Breast epithelium (tissue), 4 donors: ENCODE data around the gene GYS2. TPM values are rescaled to one million over a fixed set of nuclear protein-coding genes. Genes with fewer than 3 reads are reported as not detected.

ENCODE experiments used
- DNase-seq, 2 donors: peaks; one replicate each; pipeline ENCODE4 v3.0.0-alpha.2; 2019; ENCODE audit warnings: low spot score in 2 of 2
- H3K27ac ChIP-seq, 2 donors: fragments of 200-600 bp; sonication (generic) in 1 of 2; one replicate each; pipeline ENCODE4 v1.5.1; 2016 to 2019; ENCODE audit warnings: mild to moderate bottlenecking in 1 of 2
- H3K27me3 ChIP-seq, 2 donors: fragments of 200-600 bp; sonication (generic) in 1 of 2; one replicate each; pipeline versions ENCODE4 v1.5.1 to v1.6.0; 2017 to 2019; ENCODE audit warnings: control low read depth in 1 of 2, mild to moderate bottlenecking in 1 of 2
- H3K36me3 ChIP-seq: fragments of 200-600 bp; one replicate; pipeline ENCODE4 v1.5.1; 2019
- H3K4me1 ChIP-seq, 2 donors: fragments of 200-600 bp; sonication (generic); one replicate each; pipeline ENCODE4 v1.5.1; 2016 to 2019; ENCODE audit warnings: control low read depth in 1 of 2
- H3K4me3 ChIP-seq, 3 donors: fragments of 200-600 bp; sonication (generic); 1 replicate in 2 of 3; 2 replicates in 1 of 3; pipeline ENCODE4 v1.5.1; 2016 to 2019; ENCODE audit warnings: mild to moderate bottlenecking in 3 of 3, moderate library complexity in 2 of 3
- H3K9me3 ChIP-seq, 2 donors: fragments of 200-600 bp; sonication (generic) in 1 of 2; one replicate each; pipeline ENCODE4 v1.5.1; 2016 to 2019; ENCODE audit warnings: control low read depth in 1 of 2
- CTCF ChIP-seq, 3 donors: fragments of 450-650 bp; IDR thresholded peaks; one replicate each; pipeline ENCODE4 v1.5.1; 2016 to 2017; ENCODE audit warnings: antibody characterized with exemption in 3 of 3, mild to moderate bottlenecking in 3 of 3, moderate library complexity in 3 of 3
- POLR2A ChIP-seq: fragments of 450-650 bp; IDR thresholded peaks from one replicate; pipeline ENCODE4 v1.6.1; 2016; ENCODE audit warnings: antibody characterized with exemption, mild to moderate bottlenecking, moderate library complexity
- POLR2AphosphoS5 ChIP-seq, 3 donors: sonication (generic); formaldehyde crosslinking; IDR thresholded peaks; one replicate each; pipeline ENCODE4 v1.6.1; 2017; ENCODE audit warnings: antibody characterized with exemption in 3 of 3
- intact Hi-C: fragments of 100-400 bp; cut with DNase I; formaldehyde crosslinking; loops from one replicate; pipeline ENCODE4 v1.15.1; 2023; ENCODE audit warnings: low total_unique reads
- total RNA-seq, 3 donors: library from RNA; depleted of rRNA; stranded (reverse); fragments of >200 nt; gene quantifications; one replicate each; pipeline ENCODE4 v1.1.0, GENCODE V29; 2016

GYS2 gene
- total RNA-seq, 3 donors from 2014 or later: 0.15 to 11.4 TPM; not detected in 1

GRCh38 chr12:21617030-21617429 is 12.4 kb upstream of the GYS2 start:
- TF ChIP-seq POLR2AphosphoS5 (IDR thresholded peaks at IDR 0.05): no peak
- Histone ChIP-seq H3K9me3 (no peaks in the 10 kb centered on the region), H3K27ac (no peak overlapping the region), H3K27me3 (no peaks in the 10 kb centered on the region), H3K36me3 (no peaks in the 10 kb centered on the region), H3K4me3 (no peak overlapping the region), H3K4me1 (no peaks in the 10 kb centered on the region)
- DNase-seq: no peak
- intact Hi-C loops: no loop called here

- TF ChIP-seq CTCF (IDR thresholded peaks at IDR 0.05) (no peak), POLR2A (no peak), POLR2AphosphoS5 (IDR thresholded peaks at IDR 0.05) (no peak)
- H3K4me3 ChIP-seq: no peak overlapping the region
- no peaks in the 10 kb centered on the region for H3K9me3 ChIP-seq
- no peak for DNase-seq
- no peaks in the 10 kb centered on the region for H3K4me1 ChIP-seq
- no peaks in the 10 kb centered on the region for H3K36me3 ChIP-seq
- intact Hi-C loops: no loop called here
- H3K27me3 ChIP-seq: no peaks in the 10 kb centered on the region
- H3K27ac ChIP-seq: no peak overlapping the region
These were observed 10.8 kb upstream of the GYS2 start for GRCh38 chr12:21615431-21615830.

DNA sequence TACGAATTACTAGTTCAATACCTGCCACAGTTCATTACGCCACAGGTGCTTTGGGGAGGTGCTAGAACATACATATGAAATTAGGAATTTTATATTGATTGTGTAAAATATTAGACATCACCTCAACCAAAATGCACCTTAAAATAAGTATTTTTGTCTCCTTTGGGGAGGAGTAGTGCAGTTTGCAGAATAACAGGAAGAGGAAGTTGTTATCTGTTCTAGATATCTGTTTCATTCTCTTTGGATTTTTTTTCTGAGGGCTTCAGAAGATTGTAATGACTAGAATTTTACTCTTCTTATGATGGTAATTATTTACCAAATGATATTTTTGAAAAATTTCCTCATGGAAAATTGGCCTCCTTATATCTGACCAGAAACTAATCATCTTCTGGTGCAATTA is 9.9 kb upstream of the GYS2 start:
- Histone ChIP-seq H3K36me3 (no peaks in the 10 kb centered on the region), H3K27ac (no peak overlapping the region), H3K9me3 (no peaks in the 10 kb centered on the region), H3K4me1 (no peaks in the 10 kb centered on the region), H3K4me3 (no peak overlapping the region), H3K27me3 (no peaks in the 10 kb centered on the region)
- TF ChIP-seq CTCF (IDR thresholded peaks at IDR 0.05) (no peak), POLR2A (no peak), POLR2AphosphoS5 (IDR thresholded peaks at IDR 0.05) (no peak)
- intact Hi-C loops: no loop called here
- DNase-seq: no peak

- H3K27me3 ChIP-seq: no peaks in the 10 kb centered on the region
- TF ChIP-seq POLR2A: no peak
- TF ChIP-seq CTCF (IDR thresholded peaks at IDR 0.05): no peak
- no peak for TF ChIP-seq POLR2AphosphoS5 (IDR thresholded peaks at IDR 0.05)
- H3K4me1 ChIP-seq: no peaks in the 10 kb centered on the region
- H3K4me3 ChIP-seq: no peak overlapping the region
- H3K27ac ChIP-seq: no peak overlapping the region
- no peaks in the 10 kb centered on the region for H3K9me3 ChIP-seq
- no peaks in the 10 kb centered on the region for H3K36me3 ChIP-seq
- no peak for DNase-seq
- intact Hi-C loops: no loop called here
These were observed 9.3 kb upstream of the GYS2 start for GRCh38 chr12:21613931-21614330.

- H3K4me1 ChIP-seq: no peaks in the 10 kb centered on the region
- H3K36me3 ChIP-seq: no peaks in the 10 kb centered on the region
- H3K27ac ChIP-seq: no peak overlapping the region
- DNase-seq: no peak
- H3K27me3 ChIP-seq: no peaks in the 10 kb centered on the region
- no peaks in the 10 kb centered on the region for H3K9me3 ChIP-seq
- no peak overlapping the region for H3K4me3 ChIP-seq
- intact Hi-C loops: no loop called here
- no peak for TF ChIP-seq POLR2A
- no peak for TF ChIP-seq POLR2AphosphoS5 (IDR thresholded peaks at IDR 0.05)
- no peak for TF ChIP-seq CTCF (IDR thresholded peaks at IDR 0.05)
These were observed 3.5 kb upstream of the GYS2 start for GRCh38 chr12:21608196-21608595.

DNA sequence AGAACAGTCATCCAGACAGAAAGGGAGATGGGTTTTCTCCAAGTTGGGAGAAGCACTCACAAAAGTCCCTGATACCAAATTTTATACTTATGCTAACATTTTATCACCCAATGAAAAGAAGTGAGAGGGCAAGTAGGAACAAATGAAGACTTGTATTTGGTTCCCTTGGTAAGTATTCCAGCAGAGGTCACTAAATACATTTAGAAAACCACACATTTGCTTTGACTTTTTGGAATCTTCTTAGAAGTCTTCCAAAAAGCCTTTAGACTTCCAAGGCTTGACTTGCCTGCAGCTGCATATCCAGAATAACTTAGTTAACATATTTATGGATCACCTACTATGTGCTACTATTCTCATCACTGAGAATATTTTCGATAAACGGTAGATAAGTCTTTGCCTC is 3.1 kb upstream of the GYS2 start:
- Histone ChIP-seq H3K4me1 (no peaks in the 10 kb centered on the region), H3K36me3 (no peaks in the 10 kb centered on the region), H3K27me3 (no peaks in the 10 kb centered on the region), H3K9me3 (no peaks in the 10 kb centered on the region), H3K27ac (no peak overlapping the region), H3K4me3 (no peak overlapping the region)
- no peak for DNase-seq
- TF ChIP-seq CTCF (IDR thresholded peaks at IDR 0.05) (no peak), POLR2AphosphoS5 (IDR thresholded peaks at IDR 0.05) (no peak), POLR2A (no peak)
- intact Hi-C loops: no loop called here
